AG04450 (cell line): ENCODE data around the gene CEL. TPM values are rescaled to one million over a fixed set of nuclear protein-coding genes. Genes with fewer than 3 reads are reported as not detected.

Experiments used
- CTCF ChIA-PET: fragments of 300-600, 350-600 bp; formaldehyde crosslinking; extraction: SDS; loops from one replicate; lab custom pipeline; 2022; ENCODE audit warnings: antibody characterized with exemption, inconsistent platforms; lab: Charles Lee
- POLR2A ChIA-PET: fragments of 350-600 bp; formaldehyde crosslinking; extraction: SDS; loops from one replicate; lab custom pipeline; 2021; ENCODE audit warnings: antibody characterized with exemption, inconsistent platforms; lab: Yijun Ruan, JAX
- DNase-seq: peaks from one replicate; pipeline ENCODE4 v3.0.0-alpha.2; 2011; ENCODE audit warnings: low read depth, low spot score
- H3K27ac ChIP-seq: one replicate; pipeline ENCODE4 v1.5.1; 2012; ENCODE audit warnings: low read depth, low read length, control low read depth
- H3K27me3 ChIP-seq: one replicate; pipeline ENCODE4 v1.6.0; 2012; ENCODE audit warnings: low read length; ENCODE audit not compliant: control insufficient read depth, insufficient read depth
- H3K4me3 ChIP-seq: 2 replicates; pipeline ENCODE4 v1.5.1; 2011; ENCODE audit warnings: mild to moderate bottlenecking, low read depth, low read length, control low read depth
- H3K9me3 ChIP-seq: 2 replicates; pipeline ENCODE4 v1.5.1; 2012; ENCODE audit warnings: low read length; ENCODE audit not compliant: control insufficient read depth, insufficient read depth
- CTCF ChIP-seq: IDR thresholded peaks from 2 replicates; pipeline ENCODE4 v1.5.1; 2011; ENCODE audit warnings: low read depth, low read length, control low read depth, inconsistent platforms
- polyA plus RNA-seq: library from polyadenylated mRNA; depleted of rRNA; stranded (reverse); fragments of >200 nt; gene quantifications from 2 replicates; pipeline ENCODE4 v1.2.3, GENCODE V29; 2011

Gene CEL
- polyA plus RNA-seq, 1 experiment, result 0.24 TPM

GRCh38 chr9:133028221-133028620 lies 33.6 kb upstream of the CEL start:
- TF ChIP-seq CTCF, result no peak
- POLR2A ChIA-PET, result no interaction called here
- CTCF ChIA-PET, result interaction anchor here (1.0 kb wide), 1 partner anchor 116 kb away, joined by 3 read pairs; no protein-coding TSS in a partner anchor
- no peaks in the 10 kb centered on the region; the same call in 1 of the 2 replicates for H3K9me3 ChIP-seq
- no peaks in the 10 kb centered on the region for H3K27me3 ChIP-seq
- no peak for DNase-seq
- no peak overlapping the region for H3K4me3 ChIP-seq
- H3K27ac ChIP-seq, result no peak overlapping the region

- TF ChIP-seq CTCF, result no peak
- H3K27ac ChIP-seq, result peak overlapping the region; percentile 73
- H3K9me3 ChIP-seq, result no peaks in the 10 kb centered on the region; the same call in 1 of the 2 replicates
- H3K27me3 ChIP-seq, result no peaks in the 10 kb centered on the region
- H3K4me3 ChIP-seq, result peak overlapping the region; percentile 96
- CTCF ChIA-PET, result interaction anchor here (0.6 to 4.7 kb wide), 6 partner anchors 8 to 117 kb away, joined by 3 to 57 read pairs (median 12); no protein-coding TSS in a partner anchor
- POLR2A ChIA-PET, result interaction anchor here (0.6 to 1.6 kb wide), 18 partner anchors 8 to 347 kb away, joined by 3 to 10 read pairs (median 5); partner anchors contain the start of genes MED22 and RPL7A
- DNase-seq, result no peak
Observed at GRCh38 chr9:133029994-133030316, 31.8 kb upstream of the CEL start.

- DNase-seq, result peak; percentile 96
- peak; percentile 14; the same call in 1 of the 2 replicates for TF ChIP-seq CTCF
- POLR2A ChIA-PET, result interaction anchor here (0.6 to 1.6 kb wide), 20 partner anchors 9 to 361 kb away, joined by 3 to 10 read pairs (median 5); partner anchors contain the start of genes DDX31, MED22 and RPL7A
- no peaks in the 10 kb centered on the region for H3K27me3 ChIP-seq
- H3K27ac ChIP-seq, result peak within 1 kb of the TSS; percentile 83
- CTCF ChIA-PET, result interaction anchor here (0.7 to 4.7 kb wide), 5 partner anchors 9 to 130 kb away, joined by 3 to 57 read pairs (median 12); no protein-coding TSS in a partner anchor
- no peaks in the 10 kb centered on the region; the same call in 1 of the 2 replicates for H3K9me3 ChIP-seq
- peak within 1 kb of the TSS; percentile 96 for H3K4me3 ChIP-seq
Observed at GRCh38 chr9:133030317-133031129, 31.3 kb upstream of the CEL start, which contains the start of gene GTF3C5. Gene GTF3C5 (plus strand): TSS chr9:133030997. CDS start chr9:133031012, 15 bp downstream.

- peak overlapping the region; percentile 96 for H3K4me3 ChIP-seq
- no peaks in the 10 kb centered on the region; the same call in 1 of the 2 replicates for H3K9me3 ChIP-seq
- no peak for TF ChIP-seq CTCF
- POLR2A ChIA-PET, result interaction anchor here (0.6 to 1.6 kb wide), 8 partner anchors 9 to 362 kb away, joined by 3 to 10 read pairs (median 5); partner anchors contain the start of genes DDX31, MED22 and RPL7A
- CTCF ChIA-PET, result interaction anchor here (2.9 to 4.7 kb wide), 4 partner anchors 9 to 116 kb away, joined by 11 to 57 read pairs (median 18); no protein-coding TSS in a partner anchor
- no peaks in the 10 kb centered on the region for H3K27me3 ChIP-seq
- H3K27ac ChIP-seq, result peak overlapping the region; percentile 83
- DNase-seq, result no peak
Observed at GRCh38 chr9:133031130-133031422, 30.7 kb upstream of the CEL start.
